NT2/D1 (cell line): ENCODE measurements around the gene EXPH5.

Experiments
- DNase-seq: peaks from one replicate; pipeline ENCODE4 v3.0.0-alpha.2; 2011; ENCODE audit warnings: low read depth, low spot score
- H3K27me3 ChIP-seq: 2 replicates; pipeline ENCODE4 v1.6.0; 2011; ENCODE audit warnings: mild to moderate bottlenecking; ENCODE audit not compliant: insufficient read length, insufficient read depth
- H3K36me3 ChIP-seq: 2 replicates; pipeline ENCODE4 v1.6.1; 2011; ENCODE audit warnings: mild to moderate bottlenecking, low read length, mixed read lengths; ENCODE audit not compliant: insufficient read depth, insufficient read length
- H3K4me1 ChIP-seq: 2 replicates; pipeline ENCODE4 v1.5.1; 2011; ENCODE audit not compliant: insufficient read depth, insufficient read length
- H3K4me3 ChIP-seq: 2 replicates; pipeline ENCODE4 v1.5.1; 2011; ENCODE audit warnings: low read depth; ENCODE audit not compliant: insufficient read length
- H3K9ac ChIP-seq: 2 replicates; pipeline ENCODE4 v1.6.0; 2011; ENCODE audit warnings: low read depth; ENCODE audit not compliant: insufficient read length
- H3K9me3 ChIP-seq: 2 replicates; pipeline ENCODE4 v1.5.1; 2011; ENCODE audit warnings: mild to moderate bottlenecking, low read length; ENCODE audit not compliant: insufficient read depth
- SUZ12 ChIP-seq: IDR thresholded peaks from 2 replicates; pipeline ENCODE4 v1.6.1; 2011; ENCODE audit not compliant: insufficient read length, insufficient read depth; ENCODE audit errors: extremely low read depth
- YY1 ChIP-seq: IDR thresholded peaks from 2 replicates; pipeline ENCODE4 v1.6.1; 2011; ENCODE audit not compliant: insufficient read length, insufficient read depth
- ZNF274 ChIP-seq: IDR thresholded peaks from 2 replicates; pipeline ENCODE4 v1.6.1; 2011; ENCODE audit warnings: mild to moderate bottlenecking, low read depth, low read length

Gene EXPH5

DNA sequence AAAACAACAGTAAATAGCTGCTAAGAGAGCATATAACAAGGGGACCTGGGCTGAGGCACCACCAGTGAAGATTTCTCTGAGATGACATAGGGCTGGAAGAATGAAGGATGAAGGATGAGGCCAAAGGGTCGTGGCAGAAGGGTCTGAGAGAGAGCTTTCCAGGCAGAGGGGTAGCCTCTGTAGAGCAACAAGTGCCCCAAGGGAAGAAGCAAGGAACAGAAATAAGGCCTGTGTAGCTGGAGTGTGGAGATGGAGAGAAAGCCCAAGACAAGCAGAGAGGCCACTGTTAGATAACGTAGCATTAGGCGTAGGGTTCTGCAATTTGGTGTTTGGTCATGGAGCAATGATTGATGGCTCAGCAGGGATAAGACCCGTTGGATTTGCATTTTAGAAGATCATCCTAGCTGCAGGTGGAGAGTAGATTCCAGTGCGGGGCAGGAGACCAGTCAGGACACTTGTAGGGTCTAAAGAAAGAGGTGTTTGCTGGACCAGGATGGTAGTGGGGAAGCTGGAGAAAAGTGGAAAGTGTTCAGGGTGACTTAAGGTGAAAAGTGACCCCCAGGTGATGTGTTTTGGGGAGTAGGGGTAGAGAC, 47.6 kb downstream of the EXPH5 start:
- H3K27me3 ChIP-seq: no peaks in the 10 kb centered on the region
- no peak overlapping the region for H3K9ac ChIP-seq
- peaks cover 5% of the 10 kb centered on the region for H3K4me1 ChIP-seq
- H3K36me3 ChIP-seq: no peaks in the 10 kb centered on the region
- H3K9me3 ChIP-seq: no peaks in the 10 kb centered on the region
- TF ChIP-seq YY1: no peak
- no peak for TF ChIP-seq SUZ12
- TF ChIP-seq ZNF274: no peak
- H3K4me3 ChIP-seq: no peak overlapping the region
- DNase-seq: no peak

DNA sequence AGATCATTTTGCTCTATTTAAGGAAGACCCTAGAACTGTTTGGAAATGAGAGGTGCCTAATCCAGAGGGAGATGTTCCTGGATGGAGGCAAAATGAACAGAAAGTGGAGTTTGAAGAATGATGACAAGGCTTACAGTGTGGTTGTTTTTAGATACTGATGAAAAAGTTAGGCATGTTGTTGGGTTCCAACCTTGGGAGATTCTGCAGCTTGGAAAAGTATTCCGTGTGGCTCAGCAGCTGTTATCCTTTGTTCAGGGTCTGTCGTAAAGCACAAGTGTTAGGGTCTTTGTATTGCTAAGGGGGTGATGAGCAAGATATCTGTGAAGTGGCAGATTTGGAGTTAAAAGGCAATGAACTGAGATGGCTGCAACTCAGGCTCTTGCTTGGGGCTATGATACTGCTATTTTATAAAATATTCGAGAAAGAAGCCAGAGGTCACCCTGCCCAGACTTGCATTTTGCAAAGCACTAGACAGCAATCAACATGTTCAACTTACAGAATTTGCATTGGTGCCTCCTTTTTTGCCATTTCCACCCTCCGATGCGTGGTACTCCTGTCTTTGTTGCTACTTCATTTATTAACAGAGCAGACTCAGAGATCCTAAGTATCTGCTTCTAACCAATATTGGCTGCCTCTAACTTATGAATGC, 50.1 kb downstream of the EXPH5 start:
- TF ChIP-seq ZNF274 (no peak), SUZ12 (no peak), YY1 (no peak)
- H3K4me3 ChIP-seq: no peak overlapping the region
- H3K27me3 ChIP-seq: no peaks in the 10 kb centered on the region
- H3K4me1 ChIP-seq: peaks cover 5% of the 10 kb centered on the region
- no peak overlapping the region for H3K9ac ChIP-seq
- H3K9me3 ChIP-seq: no peaks in the 10 kb centered on the region
- no peak for DNase-seq
- H3K36me3 ChIP-seq: no peaks in the 10 kb centered on the region

DNA sequence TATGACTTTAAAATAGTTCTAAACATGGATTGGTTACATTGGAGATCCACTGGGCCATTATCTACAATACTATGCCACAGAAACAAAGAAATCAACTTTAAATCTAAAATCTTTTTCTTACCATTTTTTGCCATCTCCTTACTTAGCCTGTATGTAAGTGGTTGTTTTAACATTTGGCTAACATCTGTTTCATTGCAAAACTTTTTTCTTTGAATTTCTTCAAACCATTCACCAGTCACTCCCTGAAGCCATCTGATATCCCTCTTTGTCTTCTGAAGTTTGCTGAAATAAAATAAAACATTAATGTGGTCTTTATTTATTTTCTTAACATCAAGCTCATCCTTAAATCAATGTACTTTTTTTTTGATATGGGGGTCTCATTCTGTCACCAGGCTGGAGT, 52.0 kb downstream of the EXPH5 start:
- DNase-seq: no peak
- no peaks in the 10 kb centered on the region for H3K36me3 ChIP-seq
- H3K9ac ChIP-seq: no peak overlapping the region
- H3K27me3 ChIP-seq: no peaks in the 10 kb centered on the region
- peaks cover 5% of the 10 kb centered on the region for H3K4me1 ChIP-seq
- no peaks in the 10 kb centered on the region for H3K9me3 ChIP-seq
- H3K4me3 ChIP-seq: no peak overlapping the region
- TF ChIP-seq SUZ12: no peak
- TF ChIP-seq ZNF274: no peak
- TF ChIP-seq YY1: no peak

GRCh38 chr11:108538502-108538901, 55.1 kb downstream of the EXPH5 start:
- Histone ChIP-seq H3K27me3 (no peaks in the 10 kb centered on the region), H3K36me3 (no peaks in the 10 kb centered on the region), H3K4me3 (no peak overlapping the region), H3K9me3 (no peaks in the 10 kb centered on the region), H3K9ac (no peak overlapping the region), H3K4me1 (no peaks in the 10 kb centered on the region)
- no peak for DNase-seq
- TF ChIP-seq YY1 (no peak), ZNF274 (no peak), SUZ12 (no peak)

- no peak for DNase-seq
Measured at GRCh38 chr11:108538022-108538424, 55.5 kb downstream of the EXPH5 start.

DNA sequence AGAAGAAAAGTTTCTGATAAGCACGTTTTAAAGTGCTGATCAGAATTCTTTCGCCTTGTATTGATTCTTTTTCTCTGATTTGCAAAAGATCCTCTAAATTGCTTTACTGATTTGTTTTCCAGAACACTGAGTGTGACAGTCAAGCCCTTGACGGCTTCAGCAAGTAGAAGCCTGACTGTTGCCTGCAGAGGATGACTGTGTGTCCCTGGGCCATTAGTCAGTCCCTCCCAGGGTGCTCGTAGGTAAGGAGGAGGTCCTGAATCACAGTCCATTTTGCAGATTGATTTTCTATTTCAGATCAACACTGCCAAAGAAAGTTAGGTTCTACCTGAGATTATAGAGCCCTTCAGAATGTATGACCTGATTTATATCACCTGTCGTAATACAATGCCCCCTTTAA, 56.8 kb downstream of the EXPH5 start:
- DNase-seq: no peak
- Histone ChIP-seq H3K36me3 (no peaks in the 10 kb centered on the region), H3K4me3 (no peak overlapping the region), H3K9ac (no peak overlapping the region), H3K4me1 (no peaks in the 10 kb centered on the region), H3K27me3 (no peaks in the 10 kb centered on the region), H3K9me3 (no peaks in the 10 kb centered on the region)
- TF ChIP-seq SUZ12: no peak
- TF ChIP-seq YY1: no peak
- TF ChIP-seq ZNF274: no peak

More at GRCh38 chr11:108538022-108538424, 55.5 kb downstream of the EXPH5 start:
- Histone ChIP-seq H3K4me3 (no peak overlapping the region), H3K4me1 (no peaks in the 10 kb centered on the region), H3K9ac (no peak overlapping the region), H3K36me3 (no peaks in the 10 kb centered on the region), H3K9me3 (no peaks in the 10 kb centered on the region), H3K27me3 (no peaks in the 10 kb centered on the region)
- TF ChIP-seq SUZ12: no peak
- TF ChIP-seq YY1: no peak
- no peak for TF ChIP-seq ZNF274

- no peaks in the 10 kb centered on the region for H3K36me3 ChIP-seq
- TF ChIP-seq YY1: no peak
- TF ChIP-seq ZNF274: no peak
- TF ChIP-seq SUZ12: no peak
- H3K9ac ChIP-seq: no peak overlapping the region
- no peak for DNase-seq
- no peaks in the 10 kb centered on the region for H3K27me3 ChIP-seq
- H3K9me3 ChIP-seq: no peaks in the 10 kb centered on the region
- H3K4me1 ChIP-seq: no peaks in the 10 kb centered on the region
- H3K4me3 ChIP-seq: no peak overlapping the region
Measured at GRCh38 chr11:108535384-108535955, 58.1 kb downstream of the EXPH5 start.
